GM19452 (cell line): ENCODE measurements around the gene ENOX1.
"Not testable (repeated sequence)": the region's sequence is repeated elsewhere in the genome, so short reads cannot be mapped to it uniquely, and the experiment has no call there.

Source experiments
- ATAC-seq: cut with Tn5 transposase; IDR thresholded peaks from one replicate; pipeline ENCODE4 v1.9.1; 2021; ENCODE audit not compliant: unreplicated experiment

Gene ENOX1

DNA sequence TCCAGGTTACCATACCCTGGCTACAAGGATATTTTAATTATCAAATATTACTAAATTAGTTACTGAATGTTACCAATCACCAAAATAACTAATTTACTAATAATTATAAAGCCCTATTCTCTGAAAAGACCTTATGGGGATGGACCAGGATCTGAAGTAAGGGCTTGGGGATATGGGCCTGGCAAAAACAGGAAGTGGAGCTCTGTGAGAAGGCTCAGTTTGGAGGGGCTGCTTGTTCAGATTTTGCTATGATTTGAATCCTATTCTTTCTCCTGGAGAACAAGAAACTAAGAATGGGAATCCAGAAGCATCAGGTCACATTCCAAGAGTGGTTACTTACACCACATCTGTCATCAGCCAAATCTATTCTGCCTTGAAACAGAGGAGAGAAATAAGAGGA lies 615.3 kb downstream of the ENOX1 start:
- ATAC-seq: no peak

DNA sequence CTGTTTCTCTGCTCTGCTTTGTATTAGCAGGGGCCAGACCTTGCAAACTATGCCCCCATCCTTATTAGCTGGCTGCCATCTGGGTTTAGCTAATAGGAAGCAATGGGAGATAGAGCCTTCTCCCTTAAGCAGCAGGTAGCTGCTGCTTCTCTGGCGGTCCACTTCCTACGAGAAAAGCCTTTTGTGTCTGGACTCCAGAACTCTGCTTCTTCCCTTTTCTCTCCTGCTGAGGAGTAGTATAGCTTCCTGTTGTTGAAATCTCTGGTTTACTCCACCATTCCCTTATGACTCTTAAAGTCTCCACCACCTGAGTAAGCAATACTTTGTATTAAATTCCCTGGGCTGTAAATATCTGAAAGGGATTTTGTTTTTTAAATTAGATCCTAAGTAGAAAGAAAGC lies 616.3 kb downstream of the ENOX1 start:
- ATAC-seq: no peak

DNA sequence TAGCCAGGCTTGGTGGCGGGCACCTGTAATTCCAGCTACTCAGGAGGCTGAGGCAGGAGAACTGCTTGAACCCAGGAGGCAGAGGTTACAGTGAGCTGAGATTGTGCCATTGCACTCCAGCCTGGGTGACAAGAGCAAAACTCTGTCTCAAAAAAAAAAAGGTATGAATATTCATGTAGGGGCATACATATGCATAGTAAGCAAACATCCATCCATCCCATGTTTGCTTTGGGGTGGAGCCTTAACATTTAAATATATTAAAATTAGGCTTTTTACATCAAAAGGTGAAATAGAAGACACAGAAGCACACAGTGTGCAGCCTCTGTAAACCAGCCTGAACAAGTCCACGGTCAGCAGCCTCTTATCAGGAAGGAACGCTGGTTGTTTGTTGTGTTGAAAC lies 618.3 kb downstream of the ENOX1 start:
- ATAC-seq: not testable (repeated sequence)

DNA sequence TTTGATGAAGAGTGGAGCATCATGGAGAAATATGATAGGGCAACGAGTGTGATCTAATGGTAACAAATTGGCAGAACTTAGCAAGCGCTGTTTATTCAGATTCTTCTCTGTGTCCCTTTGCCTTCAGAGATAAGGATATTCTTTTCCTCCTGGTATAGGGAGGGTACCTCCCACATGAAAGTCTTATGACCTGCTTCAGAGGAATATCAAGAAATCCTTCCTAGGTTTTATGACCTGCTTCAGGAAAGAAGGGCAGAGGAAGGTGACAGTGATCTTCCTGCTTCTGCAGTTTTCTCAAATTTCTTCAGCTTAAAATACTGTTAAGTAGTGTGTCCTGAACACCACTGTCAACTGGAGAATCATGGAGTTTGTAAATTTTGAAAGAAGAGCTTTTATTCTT lies 619.0 kb downstream of the ENOX1 start:
- ATAC-seq: no peak

GRCh38 chr13:43166644-43167457 lies 619.9 kb downstream of the ENOX1 start:
- no peak for ATAC-seq
